H9 (cell line): ENCODE data around the gene ZNF407. TPM values are rescaled to one million over a fixed set of nuclear protein-coding genes. Genes with fewer than 3 reads are reported as not detected.

Experiments
- DNase-seq: peaks from one replicate; pipeline ENCODE4 v3.0.0-alpha.2; 2017
- H2AFZ ChIP-seq: one replicate; pipeline ENCODE4 v1.6.1; 2013; ENCODE audit warnings: mild to moderate bottlenecking, low read length, control low read depth, moderate library complexity
- H2AK5ac ChIP-seq: 2 replicates; pipeline ENCODE4 v1.6.1; 2013; ENCODE audit warnings: low read length, control low read depth, mixed read lengths; ENCODE audit not compliant: insufficient read length
- H2BK120ac ChIP-seq: one replicate; pipeline ENCODE4 v1.6.1; 2013; ENCODE audit warnings: low read depth, mild to moderate bottlenecking, low read length, control low read depth, inconsistent platforms; ENCODE audit not compliant: poor library complexity, severe bottlenecking
- H2BK12ac ChIP-seq: 2 replicates; pipeline ENCODE4 v1.6.1; 2013; ENCODE audit warnings: low read length, control low read depth, mixed read lengths, low read depth; ENCODE audit not compliant: insufficient read length
- H2BK15ac ChIP-seq: 2 replicates; pipeline ENCODE4 v1.6.1; 2013; ENCODE audit warnings: low read depth, low read length, control low read depth
- H2BK20ac ChIP-seq: one replicate; pipeline ENCODE4 v1.6.1; 2013; ENCODE audit warnings: low read depth, mild to moderate bottlenecking, low read length, control low read depth, inconsistent platforms; ENCODE audit not compliant: poor library complexity, severe bottlenecking
- H2BK5ac ChIP-seq: 2 replicates; pipeline ENCODE4 v1.6.1; 2013; ENCODE audit warnings: low read length, control low read depth, mixed read lengths; ENCODE audit not compliant: insufficient read length
- H3K14ac ChIP-seq: 2 replicates; pipeline ENCODE4 v1.6.1; 2013; ENCODE audit warnings: low read length, control low read depth; ENCODE audit not compliant: insufficient read depth
- H3K18ac ChIP-seq: 2 replicates; pipeline ENCODE4 v1.6.1; 2013; ENCODE audit warnings: low read depth, mild to moderate bottlenecking, mixed read lengths, low read length, control low read depth; ENCODE audit not compliant: insufficient read length
- H3K23ac ChIP-seq: 2 replicates; pipeline ENCODE4 v1.6.1; 2013; ENCODE audit warnings: low read length, control low read depth, mixed read lengths, low read depth; ENCODE audit not compliant: insufficient read length
- H3K23me2 ChIP-seq: 2 replicates; pipeline ENCODE4 v1.6.1; 2013; ENCODE audit warnings: low read depth, mild to moderate bottlenecking, mixed read lengths, low read length, control low read depth; ENCODE audit not compliant: insufficient read length, poor library complexity, severe bottlenecking
- H3K27ac ChIP-seq: 2 replicates; pipeline ENCODE4 v1.5.1; 2013; ENCODE audit warnings: low read length, control low read depth, mixed read lengths, low read depth; ENCODE audit not compliant: insufficient read length
- H3K27me3 ChIP-seq: 2 replicates; pipeline ENCODE4 v1.6.1; 2013; ENCODE audit warnings: low read length, control low read depth, inconsistent platforms; ENCODE audit not compliant: insufficient read depth
- H3K4ac ChIP-seq: 2 replicates; pipeline ENCODE4 v1.6.1; 2013; ENCODE audit warnings: low read depth, mild to moderate bottlenecking, control low read depth, inconsistent platforms, low read length, moderate library complexity
- H3K4me1 ChIP-seq: 2 replicates; pipeline ENCODE4 v1.6.1; 2013; ENCODE audit warnings: low read length, control low read depth, inconsistent platforms; ENCODE audit not compliant: insufficient read depth
- H3K4me2 ChIP-seq: 2 replicates; pipeline ENCODE4 v1.6.1; 2013; ENCODE audit warnings: low read length, control low read depth, mixed read lengths; ENCODE audit not compliant: insufficient read length, insufficient read depth
- H3K56ac ChIP-seq: 2 replicates; pipeline ENCODE4 v1.6.1; 2013; ENCODE audit warnings: low read depth, mild to moderate bottlenecking, mixed read lengths, low read length, control low read depth; ENCODE audit not compliant: insufficient read length
- H3K79me1 ChIP-seq: 2 replicates; pipeline ENCODE4 v1.6.1; 2013; ENCODE audit warnings: low read depth, mild to moderate bottlenecking, moderate library complexity, low read length, control low read depth, inconsistent platforms; ENCODE audit not compliant: insufficient read depth, poor library complexity, severe bottlenecking
- H3K79me2 ChIP-seq: 2 replicates; pipeline ENCODE4 v1.6.1; 2013; ENCODE audit warnings: low read length, control low read depth, inconsistent platforms; ENCODE audit not compliant: insufficient read depth
- H3K9ac ChIP-seq: 2 replicates; pipeline ENCODE4 v1.6.1; 2013; ENCODE audit warnings: low read length, control low read depth, mixed read lengths; ENCODE audit not compliant: insufficient read length; ENCODE audit errors: extremely low read depth
- H3K9me3 ChIP-seq: one replicate; pipeline ENCODE4 v1.6.1; 2013; ENCODE audit warnings: low read depth, low read length, inconsistent platforms; ENCODE audit not compliant: control insufficient read depth
- H3T11ph ChIP-seq: one replicate; pipeline ENCODE4 v1.6.1; 2013; ENCODE audit warnings: mild to moderate bottlenecking, low read length, control low read depth, inconsistent platforms
- H4K20me1 ChIP-seq: one replicate; pipeline ENCODE4 v1.6.1; 2013; ENCODE audit not compliant: control insufficient read depth, insufficient read length, insufficient read depth
- H4K5ac ChIP-seq: 2 replicates; pipeline ENCODE4 v1.6.1; 2013; ENCODE audit warnings: low read depth, mild to moderate bottlenecking, mixed read lengths, low read length, control low read depth; ENCODE audit not compliant: insufficient read length
- H4K8ac ChIP-seq: replicated peaks from 2 replicates; pipeline ENCODE4 v1.6.1; 2013; ENCODE audit warnings: low read length, control low read depth, mixed read lengths, low read depth; ENCODE audit not compliant: insufficient read length
- H4K91ac ChIP-seq: 2 replicates; pipeline ENCODE4 v1.6.1; 2013; ENCODE audit warnings: low read depth, mild to moderate bottlenecking, moderate library complexity, mixed read lengths, low read length, control low read depth; ENCODE audit not compliant: insufficient read length
- H3K27ac Mint-ChIP-seq, 3 experiments: 2 replicates in 2 of 3; 3 replicates in 1 of 3; pipeline ENCODE4 v1.8.0; 2020 to 2021; ENCODE audit warnings: mixed read lengths in 3 of 3, mild to moderate bottlenecking in 1 of 3, moderate library complexity in 1 of 3
- H3K27me3 Mint-ChIP-seq: 2 replicates; pipeline ENCODE4 v1.8.0; 2021; ENCODE audit warnings: low read depth, mild to moderate bottlenecking, moderate library complexity, mixed read lengths
- H3K36me3 Mint-ChIP-seq, 3 experiments: 2 replicates in 2 of 3; 3 replicates in 1 of 3; pipeline ENCODE4 v1.8.0; 2020 to 2021; ENCODE audit warnings: low read depth in 3 of 3, mixed read lengths in 3 of 3; ENCODE audit not compliant: insufficient read depth in 1 of 3
- H3K4me1 Mint-ChIP-seq, 2 experiments: 2 replicates each; pipeline ENCODE4 v1.8.0; 2020; ENCODE audit warnings: mixed read lengths in 2 of 2
- H3K4me3 Mint-ChIP-seq, 2 experiments: 2 replicates in 1 of 2; 3 replicates in 1 of 2; pipeline ENCODE4 v1.8.0; 2020 to 2021; ENCODE audit warnings: mild to moderate bottlenecking in 2 of 2, mixed read lengths in 2 of 2, moderate library complexity in 1 of 2
- H3K9me3 Mint-ChIP-seq, 2 experiments: 2 replicates in 1 of 2; 3 replicates in 1 of 2; pipeline ENCODE4 v1.8.0; 2020; ENCODE audit warnings: mild to moderate bottlenecking in 2 of 2, mixed read lengths in 2 of 2, moderate library complexity in 1 of 2
- WGBS: extraction: QIAGEN DNeasy Blood & Tissue Kit; methylation state at CpG from one replicate; pipeline ENCODE4 v1.1.7; 2013; ENCODE audit warnings: missing lambda C conversion rate, low lambda C conversion rate, mixed read lengths; ENCODE audit not compliant: insufficient read length; ENCODE audit errors: extremely low coverage; 5-methylcytosine and 5-hydroxymethylcytosine counted together
- total RNA-seq: library from RNA; stranded (reverse); gene quantifications from 2 replicates; pipeline ENCODE4 v1.2.1, GENCODE V29; 2021
- TF ChIP-seq, protein P1 (sequence below): fragments of 200-600 bp; sonication (generic); conservative IDR thresholded peaks from 3 replicates; pipeline ENCODE4 v1.8.0; 2021; ENCODE audit warnings: antibody characterized with exemption, mild to moderate bottlenecking

Gene ZNF407
- total RNA-seq, 1 experiment from 2014 or later, result 8.7 TPM

DNA sequence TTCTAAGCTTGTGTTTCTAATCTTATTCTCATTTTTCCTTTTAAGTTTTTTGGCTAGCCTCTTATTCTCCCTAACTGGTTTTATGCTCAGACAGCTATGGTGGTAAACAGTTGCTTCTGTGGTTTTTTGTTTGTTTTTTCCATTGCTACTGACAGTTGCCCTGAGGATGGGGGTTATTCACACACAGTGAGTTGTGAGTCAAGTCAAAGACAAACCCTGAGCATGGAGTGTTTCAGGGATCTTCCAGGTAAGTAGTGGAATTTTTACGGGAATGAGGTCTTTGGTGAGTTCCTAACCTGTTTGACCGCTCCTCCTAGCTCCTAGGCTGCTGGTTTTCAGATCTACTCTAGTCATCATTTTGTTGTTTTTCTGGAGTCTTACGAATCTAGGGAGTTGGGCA is 162.8 kb downstream of the ZNF407 start:
- H3K9me3 ChIP-seq, result no peaks in the 10 kb centered on the region
- no peak overlapping the region for H4K8ac ChIP-seq
- H3K4ac ChIP-seq, result no peak overlapping the region
- no peak overlapping the region for H3K27ac ChIP-seq
- no peak overlapping the region for H4K5ac ChIP-seq
- no peak overlapping the region for H2BK120ac ChIP-seq
- H3K23ac ChIP-seq, result no peak overlapping the region
- no peak overlapping the region for H2BK12ac ChIP-seq
- no peak overlapping the region for H3K4me2 ChIP-seq
- no peaks in the 10 kb centered on the region for H4K20me1 ChIP-seq
- H2BK20ac ChIP-seq, result no peak overlapping the region
- no peaks in the 10 kb centered on the region for H3K79me2 ChIP-seq
- no peak overlapping the region for H3K18ac ChIP-seq
- H2AK5ac ChIP-seq, result no peak overlapping the region
- no peaks in the 10 kb centered on the region for H3K79me1 ChIP-seq
- no peaks in the 10 kb centered on the region for H3K4me1 ChIP-seq
- H2AFZ ChIP-seq, result no peak overlapping the region
- Mint-ChIP-seq H3K27me3 (no peaks in the 10 kb centered on the region), H3K4me3 (no peak overlapping the region), H3K4me1 (peaks cover 4 to 5% of the 10 kb centered on the region in 2 experiments; a peak in 1 of 4 replicates), H3K9me3 (no peaks in the 10 kb centered on the region), H3K36me3 (no peaks in the 10 kb centered on the region), H3K27ac (0 out of 7 replicates have a peak overlapping the region, but pooled peaks of 1 of the 3 experiments have one; percentile 15)
- no peak overlapping the region for H3K56ac ChIP-seq
- H3K14ac ChIP-seq, result no peak overlapping the region
- H3K9ac ChIP-seq, result no peak overlapping the region
- TF ChIP-seq, protein P1, sequence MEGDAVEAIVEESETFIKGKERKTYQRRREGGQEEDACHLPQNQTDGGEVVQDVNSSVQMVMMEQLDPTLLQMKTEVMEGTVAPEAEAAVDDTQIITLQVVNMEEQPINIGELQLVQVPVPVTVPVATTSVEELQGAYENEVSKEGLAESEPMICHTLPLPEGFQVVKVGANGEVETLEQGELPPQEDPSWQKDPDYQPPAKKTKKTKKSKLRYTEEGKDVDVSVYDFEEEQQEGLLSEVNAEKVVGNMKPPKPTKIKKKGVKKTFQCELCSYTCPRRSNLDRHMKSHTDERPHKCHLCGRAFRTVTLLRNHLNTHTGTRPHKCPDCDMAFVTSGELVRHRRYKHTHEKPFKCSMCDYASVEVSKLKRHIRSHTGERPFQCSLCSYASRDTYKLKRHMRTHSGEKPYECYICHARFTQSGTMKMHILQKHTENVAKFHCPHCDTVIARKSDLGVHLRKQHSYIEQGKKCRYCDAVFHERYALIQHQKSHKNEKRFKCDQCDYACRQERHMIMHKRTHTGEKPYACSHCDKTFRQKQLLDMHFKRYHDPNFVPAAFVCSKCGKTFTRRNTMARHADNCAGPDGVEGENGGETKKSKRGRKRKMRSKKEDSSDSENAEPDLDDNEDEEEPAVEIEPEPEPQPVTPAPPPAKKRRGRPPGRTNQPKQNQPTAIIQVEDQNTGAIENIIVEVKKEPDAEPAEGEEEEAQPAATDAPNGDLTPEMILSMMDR, result no peak
- no peak overlapping the region for H2BK5ac ChIP-seq
- no peak overlapping the region for H4K91ac ChIP-seq
- no peak for DNase-seq
- no peak overlapping the region for H3T11ph ChIP-seq
- no peaks in the 10 kb centered on the region for H3K27me3 ChIP-seq
- no CpG with 5 or more reads among the region's 3 CpGs for WGBS
- H2BK15ac ChIP-seq, result no peak overlapping the region
- no peaks in the 10 kb centered on the region for H3K23me2 ChIP-seq
